Rectal smooth muscle tissue (tissue), 1 donor: ENCODE data around the gene AVP.
"Not testable (repeated sequence)": the region's sequence is repeated elsewhere in the genome, so short reads cannot be mapped to it uniquely, and the experiment has no call there.

Experiments
- H3K27ac ChIP-seq: one replicate; pipeline ENCODE4 v1.7.0; 2013; ENCODE audit warnings: low read depth, low read length, inconsistent platforms
- H3K27me3 ChIP-seq: one replicate; pipeline ENCODE4 v1.7.0; 2013; ENCODE audit warnings: low read length; ENCODE audit not compliant: control insufficient read depth, insufficient read depth
- H3K36me3 ChIP-seq: one replicate; pipeline ENCODE4 v1.7.0; 2013; ENCODE audit warnings: low read length; ENCODE audit not compliant: control insufficient read depth, insufficient read depth
- H3K4me1 ChIP-seq: one replicate; pipeline ENCODE4 v1.7.0; 2013; ENCODE audit warnings: low read length; ENCODE audit not compliant: control insufficient read depth, insufficient read depth
- H3K4me3 ChIP-seq: one replicate; pipeline ENCODE4 v1.7.0; 2013; ENCODE audit warnings: low read length
- H3K9ac ChIP-seq: one replicate; pipeline ENCODE4 v1.7.0; 2013; ENCODE audit warnings: low read length

The AVP gene

DNA sequence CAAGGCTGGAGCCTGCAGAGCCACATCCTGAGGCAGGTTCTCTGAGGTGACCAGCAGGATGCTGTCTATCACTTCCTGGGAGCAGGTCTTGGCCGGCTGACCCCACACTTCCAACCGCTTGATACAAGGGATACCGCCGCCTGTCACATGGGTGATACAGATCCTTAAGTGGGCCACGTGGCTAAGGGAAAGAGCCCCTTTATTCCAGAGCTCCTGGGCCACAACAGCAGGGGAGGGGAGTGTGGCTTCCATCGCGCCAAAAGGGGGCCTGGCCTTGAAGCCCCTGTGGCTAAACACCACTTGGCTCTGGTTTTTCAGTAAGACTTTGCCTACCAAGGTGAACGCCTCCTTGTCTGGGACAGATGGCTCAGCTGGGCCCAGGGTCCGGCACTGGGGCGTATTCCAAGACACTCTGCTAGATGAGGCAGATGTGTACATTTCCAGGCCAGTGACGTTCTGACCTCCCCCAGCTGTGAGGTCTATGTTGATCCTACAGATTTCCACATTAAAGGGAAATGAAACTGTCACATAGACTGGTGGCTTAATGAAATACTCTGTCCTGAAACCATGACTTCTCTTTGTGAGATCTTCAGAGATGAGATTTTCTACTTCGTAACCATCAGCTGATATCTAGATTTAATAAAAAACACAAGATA is 37.6 kb upstream of the AVP start:
- no peak overlapping the region for H3K9ac ChIP-seq
- H3K4me3 ChIP-seq, result no peak overlapping the region
- H3K36me3 ChIP-seq, result peaks cover 15% of the 10 kb centered on the region
- H3K27me3 ChIP-seq, result no peaks in the 10 kb centered on the region
- no peaks in the 10 kb centered on the region for H3K4me1 ChIP-seq
- H3K27ac ChIP-seq, result no peak overlapping the region

DNA sequence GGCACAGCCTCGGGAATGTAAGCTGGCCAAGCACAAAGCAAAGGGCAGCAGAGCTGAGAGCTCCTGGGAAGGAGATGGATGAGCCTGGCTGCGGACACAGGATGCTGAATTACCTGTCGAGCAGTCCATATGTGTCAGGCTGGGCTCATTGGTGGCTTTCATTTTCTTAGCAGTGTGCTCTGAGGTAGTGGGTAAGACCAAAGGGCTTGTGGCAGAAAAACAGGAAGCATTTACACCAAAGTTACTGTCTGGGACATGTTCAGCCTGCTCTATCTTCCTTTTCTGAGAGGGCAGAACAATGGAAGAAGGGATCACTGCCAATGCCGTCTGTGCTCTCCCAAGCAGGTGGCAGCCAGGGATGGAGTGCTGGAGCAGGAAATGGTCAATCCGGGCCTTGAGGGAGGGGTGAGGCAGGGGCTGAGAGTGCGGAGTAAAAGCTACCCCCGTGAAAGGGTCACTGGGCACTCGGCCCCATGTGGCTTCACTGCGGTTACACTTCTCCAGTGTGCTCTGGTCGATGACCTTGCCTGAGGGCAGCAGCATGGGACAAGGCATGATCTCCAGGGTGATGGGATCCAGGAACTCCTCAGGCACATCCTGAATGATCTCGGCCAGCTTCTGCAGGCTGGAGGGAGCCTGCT is 36.9 kb upstream of the AVP start:
- Histone ChIP-seq H3K27me3 (no peaks in the 10 kb centered on the region), H3K4me1 (no peaks in the 10 kb centered on the region), H3K36me3 (peaks cover 15% of the 10 kb centered on the region), H3K9ac (no peak overlapping the region), H3K4me3 (no peak overlapping the region), H3K27ac (no peak overlapping the region)

DNA sequence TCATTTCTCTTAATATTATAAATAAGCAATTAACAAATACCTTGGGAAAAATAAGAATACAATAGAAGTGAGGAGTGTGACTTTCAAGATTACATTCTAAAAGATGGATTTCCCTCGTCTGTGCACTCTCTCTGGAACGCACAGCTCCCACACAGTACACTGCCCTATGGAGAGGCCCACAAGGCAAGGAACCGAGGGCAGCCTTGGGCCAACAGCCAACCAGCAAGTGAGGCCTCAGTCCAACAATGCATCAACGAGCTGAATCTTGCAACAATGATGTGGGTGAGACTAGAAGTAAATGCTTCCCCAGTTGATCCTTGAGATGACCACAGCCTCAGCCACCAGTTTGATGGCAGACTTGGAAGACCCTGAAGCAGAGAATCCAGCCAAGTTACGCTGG is 34.5 kb upstream of the AVP start:
- no peak overlapping the region for H3K4me3 ChIP-seq
- no peaks in the 10 kb centered on the region for H3K4me1 ChIP-seq
- no peak overlapping the region for H3K27ac ChIP-seq
- no peaks in the 10 kb centered on the region for H3K27me3 ChIP-seq
- no peak overlapping the region for H3K9ac ChIP-seq
- H3K36me3 ChIP-seq, result peaks cover 15% of the 10 kb centered on the region

DNA sequence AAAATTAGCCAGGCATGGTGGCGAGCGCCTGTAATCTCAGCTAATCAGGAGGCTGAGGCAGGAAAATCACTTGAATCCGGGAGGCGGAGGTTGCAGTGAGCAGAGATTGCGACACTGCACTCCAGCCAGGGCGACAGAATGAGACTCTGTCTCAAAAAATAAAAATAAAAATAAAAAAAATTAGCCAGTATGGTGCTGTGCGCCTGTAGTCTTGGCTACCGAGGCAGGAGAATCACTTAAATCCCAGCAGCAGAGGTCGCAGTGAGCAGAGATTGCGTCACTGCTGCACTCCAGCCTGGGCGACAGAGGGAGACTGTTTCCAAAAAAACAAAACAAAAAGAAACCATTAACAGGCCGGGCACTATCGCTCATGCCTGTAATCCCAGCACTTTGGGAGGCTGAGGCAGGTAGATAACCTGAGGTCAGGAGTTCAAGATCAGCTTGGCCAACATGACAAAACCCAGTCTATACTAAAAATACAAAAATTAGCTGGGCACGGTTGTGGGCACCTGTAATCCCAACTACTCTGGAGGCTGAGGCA is 33.4 kb upstream of the AVP start:
- H3K4me3 ChIP-seq, H3K9ac ChIP-seq, H3K27ac ChIP-seq, H3K4me1 ChIP-seq, H3K27me3 ChIP-seq: not testable (repeated sequence)
- H3K36me3 ChIP-seq, result peaks cover 19% of the 10 kb centered on the region

DNA sequence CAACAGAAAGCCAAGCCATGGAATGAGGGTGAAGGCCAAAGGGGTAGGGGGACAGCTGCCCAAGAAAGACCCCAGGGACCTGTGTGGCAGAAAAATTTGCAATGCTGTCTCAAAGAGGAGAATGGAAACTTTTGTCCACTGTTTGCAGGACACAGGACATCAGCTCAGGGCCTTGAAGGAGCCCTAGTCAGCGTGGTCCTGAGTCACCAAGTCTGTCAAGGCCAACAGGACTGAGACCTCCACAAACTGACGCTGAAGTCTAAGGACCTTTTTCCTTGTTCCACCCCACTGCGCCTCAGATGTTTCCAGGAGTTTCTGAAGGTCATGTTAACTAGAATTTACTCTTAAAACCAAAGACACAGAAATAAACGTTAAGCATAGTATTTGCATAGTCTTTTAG is 31.8 kb upstream of the AVP start:
- H3K4me1 ChIP-seq, result no peaks in the 10 kb centered on the region
- no peak overlapping the region for H3K9ac ChIP-seq
- H3K4me3 ChIP-seq, result no peak overlapping the region
- H3K36me3 ChIP-seq, result peaks cover 11% of the 10 kb centered on the region
- no peaks in the 10 kb centered on the region for H3K27me3 ChIP-seq
- no peak overlapping the region for H3K27ac ChIP-seq

DNA sequence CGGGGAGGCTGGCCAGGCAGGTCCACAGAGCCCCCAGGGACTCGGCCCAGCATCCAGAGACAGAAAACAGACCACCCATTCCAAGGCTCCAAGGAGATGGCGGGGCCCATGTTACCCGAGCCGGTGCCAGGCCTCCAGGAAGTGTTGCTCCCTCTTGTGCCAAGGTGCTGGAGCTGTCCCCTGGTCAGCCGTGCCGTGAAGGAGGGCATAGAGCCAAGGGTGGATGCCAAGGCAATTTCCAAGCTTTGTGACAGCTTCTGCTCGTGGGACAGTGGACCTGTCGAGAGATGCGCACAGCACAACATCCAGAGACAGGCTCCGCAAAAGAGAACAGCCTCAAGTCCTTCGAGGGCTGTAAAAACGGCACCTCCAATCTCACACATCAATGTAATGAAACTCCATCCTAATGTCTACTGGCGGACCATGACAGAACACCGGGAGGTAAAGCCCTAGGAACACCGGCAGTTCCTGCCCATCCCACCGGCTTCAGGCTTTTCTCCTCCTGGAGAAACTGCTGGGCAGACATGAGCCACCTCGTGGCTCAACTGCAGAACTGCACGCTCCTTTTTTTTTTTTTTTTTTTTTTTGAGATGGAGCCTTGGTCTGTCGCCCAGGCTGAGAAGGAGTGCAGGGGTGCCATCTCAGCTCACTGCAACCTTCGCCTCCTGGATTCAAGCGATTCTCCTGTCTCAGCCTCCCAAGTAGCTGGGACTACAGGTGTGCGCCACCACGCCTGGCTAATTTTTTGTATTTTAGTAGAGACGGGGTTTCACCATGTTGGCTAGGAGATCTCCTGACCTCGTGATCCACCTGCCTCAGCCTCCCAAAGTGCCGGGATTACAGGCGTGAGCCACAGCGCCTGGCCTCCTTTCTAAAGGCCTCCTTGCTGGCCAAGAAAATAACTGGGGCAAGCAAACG is 30.9 kb upstream of the AVP start:
- no peak overlapping the region for H3K4me3 ChIP-seq
- no peak overlapping the region for H3K9ac ChIP-seq

DNA sequence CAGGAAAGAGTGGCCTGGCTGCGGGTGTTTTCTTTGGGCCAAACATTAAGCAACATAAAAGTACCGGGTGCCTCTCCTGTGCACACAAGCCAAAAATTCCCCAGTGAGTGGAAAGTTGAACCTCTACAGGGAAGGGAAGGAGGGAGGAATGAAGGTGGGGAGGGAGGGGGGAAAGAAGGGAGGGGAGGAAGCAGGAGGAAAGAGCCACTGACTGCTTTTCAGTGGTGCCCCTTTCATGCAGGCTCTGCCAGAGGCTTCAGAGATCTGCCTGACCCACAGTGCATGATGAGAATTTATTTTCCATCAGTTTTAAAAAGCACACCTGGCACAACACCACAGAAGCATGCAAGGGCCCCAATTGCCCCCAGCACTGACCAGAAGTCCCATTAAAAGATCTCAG is 27.5 kb upstream of the AVP start:
- Histone ChIP-seq H3K4me1 (no peaks in the 10 kb centered on the region), H3K27me3 (no peaks in the 10 kb centered on the region), H3K4me3 (no peak overlapping the region), H3K36me3 (peaks cover 8% of the 10 kb centered on the region), H3K27ac (no peak overlapping the region), H3K9ac (no peak overlapping the region)

More for the DNA sequence above, 30.9 kb upstream of the AVP start:
- no peak overlapping the region for H3K27ac ChIP-seq
- H3K36me3 ChIP-seq, result peaks cover 6% of the 10 kb centered on the region
- H3K27me3 ChIP-seq, result no peaks in the 10 kb centered on the region
- H3K4me1 ChIP-seq, result no peaks in the 10 kb centered on the region

DNA sequence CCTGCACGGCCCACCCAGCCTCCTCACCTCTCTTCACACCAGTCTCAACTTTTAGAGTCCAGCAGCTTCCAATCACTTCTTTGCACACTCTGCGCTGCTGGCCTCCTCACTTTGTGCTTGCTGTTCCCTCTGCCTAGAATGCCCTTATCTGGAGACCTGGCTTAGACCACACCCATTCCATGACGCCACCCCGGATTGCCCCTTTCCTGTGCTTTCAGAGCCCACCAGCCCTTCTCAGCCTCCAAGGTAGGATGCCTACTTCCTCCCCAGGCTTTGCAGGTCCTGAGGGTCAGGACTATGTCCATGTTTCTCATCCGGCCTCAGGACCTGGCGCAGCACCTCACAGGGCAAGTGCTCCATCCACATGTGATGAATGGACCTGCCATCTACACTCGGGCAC is 27.0 kb upstream of the AVP start:
- H3K36me3 ChIP-seq, result peaks cover 8% of the 10 kb centered on the region

DNA sequence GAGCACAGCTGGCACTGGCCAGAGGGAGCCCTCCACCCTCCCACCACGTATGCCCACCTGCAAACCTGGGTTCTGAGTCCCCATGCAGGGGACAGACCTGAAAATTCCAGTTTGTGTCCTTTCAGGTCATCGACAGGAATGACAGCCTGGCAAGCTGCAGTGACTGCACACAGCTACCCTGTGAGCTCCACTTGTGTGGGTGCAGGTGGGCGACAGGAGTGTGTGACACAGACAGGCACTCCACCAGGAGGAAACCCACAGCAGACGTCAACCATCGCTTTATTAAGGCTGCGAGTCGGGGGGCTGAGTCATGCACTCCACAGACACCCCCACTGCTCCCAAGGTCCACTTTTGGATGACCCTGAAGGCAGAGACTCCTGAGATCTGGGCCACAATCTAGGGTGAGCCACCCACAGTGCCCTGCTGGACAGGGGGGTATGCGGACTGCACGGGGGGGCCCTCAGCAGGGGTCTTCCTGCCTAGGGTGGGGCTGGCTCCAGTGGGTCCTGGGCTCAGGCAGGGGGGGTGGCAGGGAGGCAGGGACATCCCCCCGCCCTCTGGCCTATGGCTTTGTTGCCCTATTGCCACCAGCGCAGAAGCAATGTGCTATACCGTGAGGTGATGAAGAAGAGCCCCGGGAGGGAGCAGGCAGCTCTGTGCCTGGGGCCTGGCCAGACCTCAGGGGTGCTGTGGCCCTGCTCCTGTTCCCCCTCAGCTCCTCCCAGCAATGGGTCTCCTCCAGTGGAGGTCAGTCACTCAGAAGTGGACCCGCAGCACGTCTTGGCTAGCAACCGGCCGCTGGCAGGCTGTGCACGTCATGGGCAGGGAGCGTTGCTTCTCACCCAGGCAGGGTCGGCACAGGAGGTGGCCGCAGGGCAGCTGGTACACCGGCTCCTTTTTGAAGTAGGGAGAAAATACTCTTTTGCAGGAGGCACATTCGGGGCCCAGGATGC is 25.1 kb upstream of the AVP start:
- no peaks in the 10 kb centered on the region for H3K27me3 ChIP-seq
- no peak overlapping the region for H3K4me3 ChIP-seq
- H3K4me1 ChIP-seq, result no peaks in the 10 kb centered on the region
- H3K36me3 ChIP-seq, result peaks cover 8% of the 10 kb centered on the region
- no peak overlapping the region for H3K9ac ChIP-seq
- no peak overlapping the region for H3K27ac ChIP-seq

More for the DNA sequence above, 27.0 kb upstream of the AVP start:
- no peak overlapping the region for H3K27ac ChIP-seq
- H3K4me3 ChIP-seq, result no peak overlapping the region
- H3K4me1 ChIP-seq, result no peaks in the 10 kb centered on the region
- no peaks in the 10 kb centered on the region for H3K27me3 ChIP-seq
- no peak overlapping the region for H3K9ac ChIP-seq

DNA sequence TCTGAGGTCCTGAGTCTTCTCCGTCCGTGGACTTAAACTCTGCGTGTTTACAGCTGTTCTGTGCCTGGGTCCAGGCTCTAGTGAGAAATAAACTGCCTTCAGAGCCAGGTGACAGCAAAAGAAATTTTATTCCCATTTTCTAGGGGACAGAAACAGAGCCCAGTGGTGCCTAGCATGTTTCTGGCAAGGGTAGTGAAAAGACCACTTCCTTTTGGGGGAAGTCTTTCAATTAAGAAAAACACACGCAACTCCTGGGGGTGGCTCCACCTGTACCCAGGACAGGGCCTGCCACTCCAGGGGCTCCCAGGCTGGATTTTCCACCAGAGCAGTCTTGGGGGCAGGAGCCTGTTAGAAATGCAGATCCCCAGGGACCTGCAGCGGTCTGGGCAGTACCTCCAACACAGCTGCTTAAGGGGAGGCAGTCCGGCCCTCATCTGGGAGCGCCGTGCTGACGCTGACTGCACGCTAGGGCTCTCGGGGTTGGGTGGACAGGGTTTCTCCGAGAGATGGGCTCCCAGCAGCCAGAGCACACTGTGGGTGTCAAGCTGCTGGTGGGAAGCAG is 23.0 kb upstream of the AVP start:
- Histone ChIP-seq H3K36me3 (peaks cover 5% of the 10 kb centered on the region), H3K27ac (no peak overlapping the region), H3K9ac (no peak overlapping the region), H3K4me3 (no peak overlapping the region), H3K4me1 (no peaks in the 10 kb centered on the region), H3K27me3 (no peaks in the 10 kb centered on the region)

DNA sequence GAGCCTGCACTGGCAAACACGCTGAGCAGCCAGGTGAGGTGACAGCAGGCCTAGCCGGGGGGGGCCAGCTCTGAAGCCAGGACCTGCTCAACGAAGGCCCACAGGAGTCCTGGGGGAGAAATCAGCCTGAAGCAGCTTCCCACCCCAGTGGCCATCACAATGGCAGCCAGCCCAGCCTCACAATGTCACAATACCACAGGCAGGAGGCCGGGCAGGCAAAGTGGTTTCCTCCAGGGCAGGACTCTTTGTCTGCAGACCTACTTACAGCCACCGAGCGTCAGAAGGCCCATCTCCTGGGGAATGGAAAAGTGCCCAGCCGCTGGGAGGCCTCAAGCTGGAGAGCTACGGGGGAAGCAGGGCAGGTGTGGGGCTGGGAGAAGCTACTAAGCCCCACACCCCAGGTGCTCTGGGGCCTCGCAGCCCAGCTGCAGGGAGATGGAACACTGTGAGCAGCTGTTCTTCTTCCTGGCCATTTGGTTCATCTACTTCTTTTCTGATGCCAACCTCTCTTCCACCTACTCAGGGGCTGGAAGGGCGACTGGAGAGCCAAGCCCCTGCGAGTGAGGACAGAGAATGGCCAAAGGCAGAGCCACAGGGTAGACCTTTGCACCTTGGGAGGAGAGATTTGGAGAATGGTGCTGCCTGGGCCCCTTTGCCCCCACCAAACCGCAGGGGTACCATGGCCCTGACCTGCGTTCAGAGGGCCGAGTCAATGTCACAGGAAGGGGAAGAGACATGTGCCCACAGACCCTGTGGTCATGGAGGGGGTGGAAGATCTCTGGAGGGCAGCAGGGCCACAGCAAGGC is 22.3 kb upstream of the AVP start:
- Histone ChIP-seq H3K27me3 (no peaks in the 10 kb centered on the region), H3K36me3 (peaks cover 5% of the 10 kb centered on the region), H3K27ac (no peak overlapping the region), H3K9ac (no peak overlapping the region), H3K4me3 (no peak overlapping the region), H3K4me1 (no peaks in the 10 kb centered on the region)
